ENCODE results near the gene SPEG. TPM values are rescaled to one million over a fixed set of nuclear protein-coding genes. Genes with fewer than 3 reads are reported as not detected.
A peak's percentile ranks its signal among the peaks of the same experiment; 100 is the strongest.

The SPEG gene
- total and polyA plus RNA-seq, 2 of the 13 experiments (the other 11 are each of a cell fraction or from before 2014, with no cell fraction given), result 0.18 to 0.24 TPM

GRCh38 chr2:219543596-219544358, 109.1 kb downstream of the SPEG start, which contains the start of the genes CHPF and TMEM198 (continued):
- TF ChIP-seq SP1 (IDR thresholded peaks at IDR 0.05) (0 out of 2 replicates have a peak, but pooled peaks have one; percentile 21), SP1 (CRISPR knock-in tag; IDR thresholded peaks at IDR 0.05) (peak; percentile 95), ZNF598 (CRISPR knock-in tag; IDR thresholded peaks at IDR 0.05; ENCODE audit: borderline replicate concordance) (peak; percentile 86), KLF15 (CRISPR knock-in tag; IDR thresholded peaks at IDR 0.05; ENCODE audit: borderline replicate concordance) (no peak; the same call in 1 of the 2 replicates), GABPB1 (CRISPR knock-in tag; IDR thresholded peaks at IDR 0.05) (peak; percentile 96), ZBTB1 (CRISPR knock-in tag; IDR thresholded peaks at IDR 0.05; ENCODE audit: borderline replicate concordance) (no peak), FOXK1 (CRISPR knock-in tag; IDR thresholded peaks at IDR 0.05; ENCODE audit: borderline replicate concordance, low read depth) (peak; percentile 85), XBP1 (CRISPR knock-in tag; IDR thresholded peaks at IDR 0.05) (peak; percentile 91; the same call in 1 of the 2 replicates), ZNF280D (CRISPR knock-in tag; IDR thresholded peaks at IDR 0.05) (no peak), CBX2 (IDR thresholded peaks at IDR 0.05; ENCODE audit: low read depth, low read length) (no peak), CBX2 (CRISPR knock-in tag; IDR thresholded peaks at IDR 0.05; ENCODE audit: low read depth) (0 out of 2 replicates have a peak, but pooled peaks have one; percentile 46), RCOR2 (CRISPR knock-in tag; IDR thresholded peaks at IDR 0.05) (no peak; the same call in 1 of the 2 replicates), RNF219 (CRISPR knock-in tag; IDR thresholded peaks at IDR 0.05) (no peak), MXD4 (CRISPR knock-in tag; IDR thresholded peaks at IDR 0.05) (peak; percentile 81), ZNF354B (CRISPR knock-in tag; IDR thresholded peaks at IDR 0.05) (no peak; the same call in 1 of the 2 replicates), KMT2A (CRISPR knock-in tag; IDR thresholded peaks at IDR 0.05) (peak; percentile 77), GPN1 (CRISPR knock-in tag; IDR thresholded peaks at IDR 0.05; ENCODE audit: borderline replicate concordance) (no peak), FLYWCH1 (CRISPR knock-in tag; IDR thresholded peaks at IDR 0.05) (peak; percentile 96; the same call in 1 of the 2 replicates), AKAP8 (CRISPR knock-in tag; IDR thresholded peaks at IDR 0.05) (peak; percentile 79), RAD21 (CRISPR knock-in tag; IDR thresholded peaks at IDR 0.05) (peak; percentile 47), HCFC1 (IDR thresholded peaks at IDR 0.05; ENCODE audit: low read depth, low read length) (peak; percentile 61), EED (CRISPR knock-in tag; IDR thresholded peaks at IDR 0.05) (no peak), FOXA3 (CRISPR knock-in tag; IDR thresholded peaks at IDR 0.05) (peak; percentile 52), ZNF850 (CRISPR knock-in tag; conservative IDR thresholded peaks at IDR 0.05) (0 out of 2 replicates have a peak, but pooled peaks have one; percentile 59), RARG (CRISPR knock-in tag; IDR thresholded peaks at IDR 0.05; ENCODE audit: low read depth) (no peak), BATF2 (CRISPR knock-in tag; IDR thresholded peaks at IDR 0.05) (0 out of 2 replicates have a peak, but pooled peaks have one; percentile 24), STAG1 (CRISPR knock-in tag; IDR thresholded peaks at IDR 0.05) (peak; percentile 32; the same call in 1 of the 2 replicates)
